IPS-NIHi7 (cell line): Measurements from ENCODE around the gene FLNA.

Experiments
- DNase-seq: peaks from one replicate; pipeline ENCODE4 v3.0.0; 2012; ENCODE audit warnings: mixed read lengths; ENCODE audit errors: extremely low spot score

Gene FLNA

DNA sequence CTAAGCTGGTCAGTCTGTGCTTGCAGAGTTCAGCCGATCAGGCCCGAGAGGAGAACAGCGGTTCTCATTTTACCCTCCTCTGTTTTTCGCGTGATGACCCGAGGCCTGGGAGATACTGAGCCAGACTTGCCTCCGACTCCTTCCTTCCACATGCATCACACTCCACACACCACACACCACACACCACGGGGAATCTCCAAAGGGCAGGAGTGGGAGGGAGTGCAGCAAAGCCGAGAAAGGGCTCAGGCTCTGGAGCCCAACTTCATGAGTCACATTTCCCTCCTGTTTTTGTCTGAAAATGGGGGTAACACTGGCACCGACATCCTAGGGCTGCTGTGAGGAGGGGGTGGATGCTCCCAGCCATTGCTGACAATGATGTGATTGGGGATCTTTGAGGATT lies 39.9 kb downstream of the FLNA start:
- DNase-seq: no peak

DNA sequence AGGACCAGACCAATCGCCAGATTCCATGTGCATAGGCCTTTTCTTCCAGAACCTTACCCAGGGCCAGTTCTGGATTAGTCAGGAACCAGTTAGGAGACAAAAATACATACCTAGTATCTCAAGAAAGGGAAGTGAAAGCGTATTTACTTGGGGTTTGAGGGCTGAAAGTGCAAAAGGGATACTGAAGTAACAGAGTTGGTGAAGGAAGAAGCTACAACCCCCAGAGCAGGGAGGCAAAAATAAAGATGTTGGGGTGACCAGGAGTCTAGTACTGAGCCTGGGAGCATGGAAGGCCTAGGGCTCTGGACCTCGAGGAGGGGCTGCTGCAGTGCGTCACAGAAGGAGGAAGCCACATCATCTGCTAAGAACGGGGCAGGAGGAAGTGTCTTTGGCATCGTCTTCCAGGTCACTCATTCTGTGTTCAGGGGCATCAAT lies 40.6 kb downstream of the FLNA start:
- no peak for DNase-seq

DNA sequence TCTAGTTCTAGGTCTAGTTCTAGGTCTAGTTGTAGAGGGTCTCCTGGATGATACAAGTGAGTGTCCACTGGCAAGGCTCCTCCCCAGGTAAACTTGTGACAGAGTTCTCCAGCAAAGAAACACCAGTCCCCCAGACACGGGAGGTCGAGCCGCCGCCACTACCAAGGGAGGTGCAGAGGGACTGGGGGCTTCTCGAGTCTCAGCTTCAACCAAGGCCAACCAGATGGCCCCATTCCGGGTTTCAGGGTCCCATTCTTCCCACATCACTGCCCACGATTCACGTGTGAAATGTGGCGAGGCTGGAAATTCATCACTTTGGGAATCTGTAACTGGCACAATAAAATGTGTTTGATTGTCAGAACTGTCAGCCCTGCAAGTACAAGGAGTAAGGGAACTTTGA lies 41.3 kb downstream of the FLNA start:
- DNase-seq: no peak

DNA sequence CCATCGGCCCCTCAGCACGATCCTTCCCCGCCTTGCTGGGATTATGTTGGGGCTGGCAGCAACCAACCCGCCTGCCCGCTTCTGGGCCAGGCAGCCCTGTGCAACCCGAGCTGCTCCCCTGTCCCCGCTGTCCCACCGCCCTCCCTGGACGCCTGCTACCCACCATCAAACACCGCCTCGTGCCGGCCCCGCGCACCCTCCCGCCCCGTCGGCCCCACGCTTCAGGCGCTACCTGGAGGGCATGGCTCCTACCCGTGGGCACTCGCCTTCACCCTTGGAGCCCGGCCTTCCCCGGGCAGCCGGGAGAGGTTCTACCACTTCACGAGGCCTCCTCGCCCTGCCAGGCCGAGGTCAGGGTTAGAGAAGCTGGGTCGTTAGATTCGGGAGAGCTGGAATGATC lies 41.9 kb downstream of the FLNA start:
- no peak for DNase-seq

DNA sequence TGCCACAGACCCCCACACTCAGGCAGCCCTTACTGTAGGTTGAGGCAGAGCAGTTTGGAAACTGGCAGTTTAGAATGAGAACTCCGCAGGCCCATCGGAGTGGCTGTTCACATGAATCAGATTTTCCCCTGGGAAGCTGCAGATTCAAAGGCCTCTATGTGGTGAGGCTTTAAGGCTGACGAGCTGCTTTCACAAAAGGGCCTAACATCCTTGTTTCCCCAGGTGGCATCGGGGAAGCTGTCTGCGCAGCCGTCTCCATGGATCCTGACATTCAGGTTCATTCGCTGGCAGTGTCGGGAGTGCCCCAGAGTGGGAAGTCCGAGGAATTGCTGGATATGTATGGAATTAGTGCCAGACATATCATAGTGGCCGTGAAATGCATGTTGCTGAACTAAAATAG lies 45.1 kb downstream of the FLNA start:
- DNase-seq: no peak

DNA sequence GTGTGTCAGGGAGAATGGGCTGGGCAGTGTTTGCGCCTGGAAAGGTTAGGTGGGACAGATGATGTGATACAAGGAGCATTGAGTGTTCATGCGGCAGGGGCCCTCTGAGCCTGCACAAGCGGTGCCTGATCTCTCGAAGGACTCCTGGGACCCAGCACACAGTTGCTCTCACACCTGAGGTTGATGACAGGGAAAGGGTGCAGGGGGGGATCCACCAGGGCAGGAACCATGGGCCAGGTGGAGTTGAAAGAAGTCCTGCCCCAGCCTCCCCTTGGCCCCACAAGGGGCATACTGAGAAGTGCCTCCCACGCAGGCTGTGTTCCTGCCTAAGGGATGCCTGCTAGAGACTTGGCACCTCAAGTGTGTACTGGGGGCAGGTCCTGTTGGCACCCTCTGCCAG lies 45.8 kb downstream of the FLNA start:
- no peak for DNase-seq

DNA sequence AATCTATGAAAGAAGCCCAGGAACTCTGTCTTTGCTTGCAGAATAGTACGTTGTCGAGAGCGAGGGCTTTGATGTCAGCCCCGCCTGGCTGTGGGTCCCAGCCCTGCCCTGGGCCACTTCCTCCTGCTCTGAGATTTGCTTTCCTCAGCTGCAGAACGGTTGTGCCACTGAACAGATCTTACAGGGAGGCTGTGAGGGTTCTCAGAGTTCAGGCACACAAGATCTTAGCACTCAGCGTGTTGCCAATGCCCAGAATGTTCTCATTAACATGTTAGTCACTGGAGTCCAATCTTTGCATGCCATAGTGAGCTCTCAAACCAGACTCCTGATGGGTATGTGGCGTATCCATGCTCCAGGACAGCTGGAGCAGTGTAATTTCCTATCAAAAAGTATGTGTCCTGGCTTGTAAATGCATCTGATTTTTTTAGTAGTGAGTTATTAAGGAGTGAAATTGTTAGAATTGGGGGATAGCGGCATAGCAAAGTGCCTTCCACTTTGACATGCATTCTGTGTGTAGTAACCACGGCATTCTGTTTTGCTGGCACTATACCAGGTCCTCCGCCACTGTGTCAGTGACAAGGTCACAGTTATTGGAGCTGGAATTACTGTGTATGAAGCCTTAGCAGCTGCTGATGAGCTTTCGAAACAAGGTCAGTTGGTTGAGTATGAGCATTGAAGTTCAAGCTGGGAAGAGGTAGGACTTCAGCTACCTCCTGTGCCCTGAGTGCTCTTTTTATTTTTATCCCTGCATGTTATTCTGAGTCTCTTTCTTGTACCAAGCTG lies 47.2 kb downstream of the FLNA start:
- no peak for DNase-seq

DNA sequence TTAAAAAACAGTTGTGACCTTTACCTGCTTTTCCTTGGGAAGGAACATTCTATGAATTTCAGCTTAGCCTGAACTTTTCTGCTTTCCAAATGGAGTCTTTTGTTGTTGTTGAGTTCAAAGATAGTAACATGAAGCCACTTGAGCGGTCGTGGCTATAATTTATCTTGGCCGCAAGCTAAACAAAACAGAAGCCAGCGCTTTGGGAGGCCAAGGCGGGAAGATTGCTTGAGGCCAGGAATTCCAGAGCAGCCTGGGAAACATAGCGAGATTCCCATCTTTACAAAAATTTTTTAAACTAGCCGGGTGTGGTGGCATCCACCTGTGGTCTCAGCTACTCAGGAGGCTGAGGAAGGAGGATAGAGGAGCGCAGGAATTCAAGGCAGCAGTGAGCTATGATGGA lies 48.9 kb downstream of the FLNA start:
- DNase-seq: no peak

DNA sequence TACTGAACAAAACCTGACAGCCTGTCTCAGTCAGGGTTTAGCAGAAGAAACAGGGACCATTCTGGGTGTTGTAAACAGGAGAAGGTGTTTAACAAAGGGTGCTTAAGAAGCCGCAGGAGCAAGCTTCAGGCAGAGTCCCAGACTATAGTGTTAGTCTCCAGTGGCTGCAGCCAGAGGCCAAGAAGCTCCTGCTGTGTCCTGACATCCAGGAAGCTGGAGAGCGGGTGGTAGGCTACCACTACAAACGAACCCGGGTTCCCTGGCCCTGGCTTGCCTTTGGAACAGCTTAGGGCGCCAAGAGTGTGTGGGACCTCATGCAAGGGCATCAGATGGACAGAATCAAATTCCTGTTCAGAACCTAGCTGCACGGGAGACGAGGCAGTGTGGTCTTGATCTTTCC lies 50.9 kb downstream of the FLNA start:
- DNase-seq: no peak

DNA sequence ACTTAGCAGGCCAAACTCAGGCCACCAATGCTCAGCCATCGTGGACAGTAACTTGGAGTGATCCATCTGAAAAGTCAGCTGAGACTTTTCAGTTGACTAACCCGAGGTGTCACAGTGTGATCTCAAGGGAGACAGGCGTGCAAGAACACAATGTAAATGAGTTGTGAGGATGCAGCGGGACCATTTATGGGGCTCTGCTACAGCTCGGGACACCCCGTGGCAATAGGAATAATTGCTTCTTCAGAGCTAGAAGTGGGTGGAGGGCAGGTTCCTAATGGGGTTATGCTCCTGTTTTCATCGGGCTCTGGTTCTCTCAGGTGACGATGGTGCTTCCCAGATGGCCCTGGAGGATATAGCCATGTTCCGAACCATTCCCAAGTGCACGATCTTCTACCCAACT lies 51.5 kb downstream of the FLNA start:
- no peak for DNase-seq

DNA sequence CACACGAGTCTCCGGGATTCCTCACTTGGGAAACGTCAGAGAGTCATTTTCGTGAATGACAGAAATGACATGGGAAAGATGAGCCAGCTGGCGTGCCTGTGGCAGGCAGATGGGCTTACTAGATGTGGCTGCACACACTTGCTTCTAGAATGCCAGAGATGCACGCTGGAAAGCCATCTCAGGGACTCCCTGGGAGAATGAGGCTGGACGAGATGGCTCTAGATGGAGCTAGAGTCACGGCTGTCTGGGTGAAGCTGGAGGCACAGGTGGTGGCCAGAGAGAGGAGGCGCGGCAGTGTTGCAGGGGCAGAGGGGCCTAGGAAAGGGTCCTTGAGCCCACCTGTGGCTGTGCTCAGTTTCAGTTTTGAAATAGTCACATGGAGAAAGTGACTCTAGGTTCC lies 52.8 kb downstream of the FLNA start:
- DNase-seq: no peak

DNA sequence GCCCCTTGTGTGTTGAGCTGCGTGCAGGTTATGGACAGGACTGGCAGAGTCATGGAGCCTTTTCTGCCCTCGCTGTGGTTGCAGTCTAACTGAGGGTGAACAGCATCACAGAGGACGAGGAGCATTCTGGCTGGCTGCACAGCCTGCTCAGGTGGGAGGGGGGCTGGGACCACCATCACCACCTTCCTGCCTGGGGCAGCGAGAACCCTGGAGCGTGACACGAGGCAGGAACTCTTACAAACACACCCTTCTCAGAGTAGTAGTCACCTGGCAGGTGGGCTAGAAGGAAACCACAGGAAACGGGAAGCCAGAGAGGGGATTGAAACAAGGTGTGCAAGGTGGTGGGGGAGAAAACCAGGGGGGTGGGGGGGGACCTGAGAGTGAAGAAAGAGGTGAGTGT lies 53.3 kb downstream of the FLNA start:
- no peak for DNase-seq

DNA sequence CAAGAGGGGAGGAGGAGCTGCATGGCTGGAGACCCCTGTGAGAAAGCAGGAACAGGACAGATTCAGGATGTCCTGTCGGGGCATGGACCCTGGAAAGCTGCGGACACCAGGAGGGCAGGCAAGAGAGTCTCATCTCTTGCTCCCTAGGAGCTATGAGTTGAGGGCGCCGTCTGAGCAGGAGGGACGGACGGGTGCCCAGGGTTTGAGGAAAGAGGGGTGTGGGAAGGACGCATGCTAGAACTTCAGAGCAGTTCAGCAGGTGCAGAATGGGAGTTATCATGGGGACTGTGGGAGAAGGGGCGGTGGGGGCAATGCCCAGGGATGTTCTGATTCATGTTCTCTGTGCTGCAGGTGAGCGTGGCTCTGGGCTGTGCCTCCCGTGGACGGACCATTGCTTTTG lies 54.0 kb downstream of the FLNA start:
- DNase-seq: no peak

DNA sequence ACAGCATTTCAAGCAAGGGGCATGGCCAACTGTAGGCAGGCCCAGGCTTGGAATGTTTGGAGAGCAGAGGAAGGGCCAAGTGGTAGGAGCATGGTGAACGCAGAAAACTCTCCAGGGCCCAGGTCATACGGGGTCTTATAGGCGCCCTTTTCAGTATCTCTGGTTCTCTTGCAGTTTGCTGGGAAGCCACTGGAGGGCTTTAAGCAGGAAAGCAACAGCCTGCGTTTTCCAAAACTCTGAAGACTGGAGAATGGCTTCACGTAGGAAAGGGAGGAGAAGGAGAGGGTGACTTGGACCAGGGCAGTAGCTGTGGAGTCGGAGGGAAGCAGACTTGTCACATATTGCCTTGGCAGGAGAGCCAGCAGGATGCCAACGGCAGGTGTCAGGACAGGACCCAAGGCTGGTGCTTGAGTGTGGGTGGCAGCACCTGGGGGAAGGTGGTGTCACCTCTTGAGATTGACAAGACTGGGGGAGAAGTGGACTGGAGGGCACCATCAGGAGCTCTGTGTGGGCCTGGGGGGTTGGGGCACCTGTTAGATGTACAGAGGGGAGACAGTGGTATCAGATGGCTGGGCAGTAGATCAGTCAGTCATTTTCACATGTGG lies 56.9 kb downstream of the FLNA start:
- DNase-seq: peak; percentile 48

DNA sequence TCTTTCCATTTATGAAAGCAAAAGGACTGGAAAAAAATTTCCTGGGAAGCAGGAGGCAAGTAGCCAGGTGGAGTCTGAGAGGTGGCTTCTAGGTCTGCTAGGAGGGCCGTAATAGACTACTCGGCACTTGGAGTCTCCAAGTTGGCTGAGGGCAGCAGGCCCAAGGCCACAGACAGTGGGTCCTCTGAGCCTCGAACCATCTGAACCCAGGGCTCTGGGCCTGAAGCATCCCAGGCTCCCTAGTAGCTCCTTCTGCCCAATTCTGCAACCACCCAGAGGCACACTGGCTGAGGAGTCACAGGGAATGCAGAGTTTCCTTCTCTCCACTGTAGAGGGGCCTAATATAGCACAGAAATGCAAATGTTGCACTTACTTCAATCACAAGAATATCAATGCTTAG lies 59.0 kb downstream of the FLNA start:
- no peak for DNase-seq

DNA sequence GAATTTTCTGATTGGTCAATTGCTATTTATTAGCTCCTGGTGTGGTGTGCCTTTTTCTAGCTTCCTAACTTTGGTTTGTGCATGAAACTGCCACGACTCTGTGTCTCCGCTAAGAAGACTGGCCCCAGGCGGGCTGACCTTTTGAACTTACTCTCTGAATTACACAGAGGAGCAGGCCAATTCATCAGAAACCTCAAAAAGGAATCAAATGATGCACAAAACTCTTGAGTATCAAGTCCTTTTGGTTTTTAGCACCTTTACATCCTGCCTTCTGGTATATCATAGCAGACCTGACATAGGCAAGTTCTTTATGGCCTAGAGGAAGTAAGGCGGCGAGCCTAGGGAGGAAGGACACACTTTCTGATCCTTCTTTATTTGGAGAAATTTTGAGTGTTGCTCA lies 61.3 kb downstream of the FLNA start:
- DNase-seq: no peak

DNA sequence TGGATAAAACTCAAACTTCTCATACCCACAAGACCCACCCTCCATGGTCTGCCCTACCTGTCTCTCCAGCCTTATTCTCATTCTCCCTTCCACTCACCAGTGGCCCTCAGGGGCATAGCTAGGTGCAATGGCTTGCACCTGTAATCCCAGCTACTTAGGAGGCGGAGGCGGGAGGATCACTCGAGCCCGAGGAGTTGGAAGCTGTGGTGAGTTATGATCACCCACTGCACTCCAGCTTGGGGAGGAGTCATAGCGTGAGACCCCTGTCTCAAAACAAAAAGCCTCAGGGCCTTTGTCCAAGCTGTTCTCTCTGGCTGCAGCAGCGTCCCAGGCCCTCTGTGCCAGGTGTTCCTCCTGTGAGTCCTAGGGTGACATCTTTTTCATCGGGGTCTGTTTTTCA lies 62.3 kb downstream of the FLNA start:
- DNase-seq: no peak

DNA sequence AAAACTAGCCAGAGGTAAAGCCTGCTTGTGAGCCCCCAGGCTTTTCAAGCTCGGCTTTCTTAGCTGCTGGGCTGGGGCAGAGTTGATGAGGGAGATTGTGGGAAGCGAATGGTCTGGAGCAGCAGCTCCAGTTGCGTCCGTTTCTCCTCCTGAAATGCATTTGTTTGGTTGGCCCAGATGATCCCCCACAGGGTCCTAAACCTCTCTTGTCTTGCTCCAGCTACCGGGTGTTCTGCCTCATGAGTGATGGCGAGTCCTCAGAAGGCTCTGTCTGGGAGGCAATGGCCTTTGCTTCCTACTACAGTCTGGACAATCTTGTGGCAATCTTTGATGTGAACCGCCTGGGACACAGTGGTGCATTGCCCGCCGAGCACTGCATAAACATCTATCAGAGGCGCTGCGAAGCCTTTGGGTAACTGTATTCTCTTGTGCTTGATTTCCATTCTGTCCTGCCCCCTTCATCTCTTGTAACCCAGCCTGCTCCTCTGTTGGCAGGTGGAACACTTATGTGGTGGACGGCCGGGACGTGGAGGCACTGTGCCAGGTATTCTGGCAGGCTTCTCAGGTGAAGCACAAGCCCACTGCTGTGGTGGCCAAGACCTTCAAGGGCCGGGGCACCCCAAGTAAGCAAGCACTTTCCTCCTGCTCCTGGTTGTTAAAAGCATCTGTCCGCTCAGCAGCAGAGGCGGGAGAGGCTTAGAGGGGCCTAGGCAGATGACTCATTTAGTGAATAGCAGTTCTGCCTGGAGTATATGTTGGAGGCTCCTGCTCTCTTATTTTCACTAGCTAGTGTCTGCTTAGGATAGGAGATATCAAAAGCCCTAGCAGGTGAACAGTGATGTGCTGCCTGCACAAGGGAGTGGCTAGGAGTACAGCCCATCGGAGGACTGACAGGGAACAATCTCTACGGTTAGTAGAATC lies 63.6 kb downstream of the FLNA start:
- DNase-seq: no peak

DNA sequence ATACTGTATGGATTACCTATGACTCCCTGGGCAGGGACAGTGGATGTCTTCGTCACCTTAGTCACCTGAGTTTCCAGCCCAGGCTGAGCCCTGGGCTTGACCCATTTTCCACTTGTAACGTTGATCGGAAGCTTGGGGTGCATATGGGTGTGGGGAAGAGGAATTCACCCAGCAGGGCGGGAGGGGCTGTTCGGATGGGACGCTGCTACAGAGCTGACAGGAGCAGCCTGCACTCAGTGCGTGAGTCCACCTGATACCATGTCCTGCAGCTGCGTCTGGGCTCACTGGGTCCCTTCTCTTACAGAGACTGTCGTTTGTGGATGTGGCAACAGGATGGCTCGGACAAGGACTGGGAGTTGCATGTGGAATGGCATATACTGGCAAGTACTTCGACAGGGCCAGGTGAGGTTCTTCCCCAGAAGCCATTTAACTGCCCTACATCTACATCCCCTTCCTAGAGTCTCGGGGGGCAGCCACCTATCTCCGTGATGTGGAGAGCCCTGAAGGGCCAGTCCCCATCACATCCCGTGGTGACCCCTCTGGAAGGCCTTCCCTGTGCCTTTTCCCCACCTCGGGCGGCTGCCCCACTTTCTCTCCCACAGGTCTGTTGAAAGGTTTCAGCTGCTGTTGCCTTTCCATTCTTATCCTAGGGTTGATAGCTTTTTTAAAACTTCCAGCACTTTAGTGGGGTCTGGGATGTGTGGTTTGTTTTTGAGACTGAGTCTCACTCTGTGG lies 65.2 kb downstream of the FLNA start:
- DNase-seq: no peak

DNA sequence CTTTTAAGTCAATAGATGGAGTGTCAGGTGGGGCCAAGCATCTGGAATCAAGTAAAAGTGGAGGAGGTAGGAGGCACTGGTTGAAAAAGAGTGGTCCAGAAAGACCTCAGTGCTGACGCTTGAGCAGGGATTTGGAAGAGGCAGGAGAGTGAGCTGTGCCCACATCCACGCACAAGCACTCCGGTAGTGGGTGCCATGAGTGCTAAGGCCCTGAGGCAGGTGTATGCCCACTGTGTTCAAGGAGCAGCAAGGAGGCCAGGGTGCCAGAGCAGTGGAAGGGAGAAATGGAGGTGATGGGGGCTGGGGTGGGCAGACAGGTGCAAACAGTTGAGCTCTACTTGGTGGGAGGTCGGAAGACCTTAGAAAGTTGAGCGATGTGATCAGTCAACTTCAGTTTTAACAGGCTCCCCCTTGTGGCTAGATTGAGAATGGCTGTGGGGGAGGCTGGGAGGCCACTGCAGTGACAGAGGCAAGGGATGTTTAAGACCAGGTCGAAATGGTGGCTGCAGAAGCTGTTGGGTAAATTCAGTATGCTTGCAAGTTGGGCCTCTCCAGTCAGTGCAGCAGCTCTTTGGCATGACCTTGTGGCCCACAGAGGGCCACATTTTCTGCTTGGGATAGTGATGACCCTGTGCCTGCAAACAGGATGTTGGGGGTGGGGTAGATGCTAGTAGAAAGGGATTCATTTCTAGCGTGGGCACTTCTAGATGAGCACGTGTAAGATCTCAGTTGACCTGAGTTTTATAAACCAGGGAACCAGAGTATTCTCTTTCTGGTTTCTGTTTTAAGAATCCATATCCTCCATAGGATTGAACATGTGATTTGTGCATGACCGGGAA lies 66.1 kb downstream of the FLNA start:
- DNase-seq: peak; percentile 63

DNA sequence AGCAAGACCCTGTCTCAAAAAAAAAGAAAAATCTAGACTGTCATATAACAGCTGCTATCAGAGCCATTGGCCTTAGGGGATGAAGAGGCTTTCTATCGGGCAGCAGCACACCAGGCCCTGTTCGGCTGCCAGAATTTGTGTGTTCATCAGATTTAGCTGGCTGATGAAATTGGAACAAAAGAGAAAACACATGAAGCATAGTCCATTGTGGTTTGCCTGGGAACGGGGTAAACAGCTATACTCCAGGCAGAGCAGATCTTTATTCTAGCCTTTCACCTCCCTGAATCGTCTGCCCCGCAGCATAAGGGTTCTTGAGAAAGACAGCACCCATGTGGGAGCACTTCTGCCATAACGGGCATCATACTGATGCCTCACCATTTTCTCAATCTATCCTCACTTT lies 67.2 kb downstream of the FLNA start:
- DNase-seq: no peak
